ENCODE data around the gene ARF1.

The ARF1 gene

GRCh38 chr1:228070851-228071250, 11.7 kb upstream of the ARF1 start:
- DNase-seq (ENCODE audit: low read depth in 2 of 2): no peak

- DNase-seq (ENCODE audit: low read depth in 2 of 2): no peak
These were observed 10.5 kb upstream of the ARF1 start for GRCh38 chr1:228071839-228072657.

DNA sequence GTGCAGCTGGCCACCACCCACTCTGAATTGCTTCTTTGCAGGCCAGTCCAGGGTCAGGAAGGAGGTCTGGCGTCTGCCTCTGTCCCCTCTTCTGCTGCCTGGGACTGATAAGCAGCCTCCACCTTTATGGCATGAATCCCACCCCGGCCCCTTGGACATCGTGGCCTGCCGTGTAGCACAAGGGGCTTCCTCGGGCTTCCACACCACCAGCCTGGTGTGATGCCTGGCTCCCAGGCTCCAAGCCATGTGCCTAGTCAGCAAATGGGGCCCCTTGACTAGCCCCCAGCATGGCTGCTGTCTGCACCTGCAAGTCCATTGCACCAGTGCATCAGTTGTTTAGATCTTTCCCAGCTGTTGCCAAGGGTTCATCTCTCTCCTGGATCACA, 9.9 kb upstream of the ARF1 start:
- DNase-seq (ENCODE audit: low read depth in 2 of 2): no peak

DNA sequence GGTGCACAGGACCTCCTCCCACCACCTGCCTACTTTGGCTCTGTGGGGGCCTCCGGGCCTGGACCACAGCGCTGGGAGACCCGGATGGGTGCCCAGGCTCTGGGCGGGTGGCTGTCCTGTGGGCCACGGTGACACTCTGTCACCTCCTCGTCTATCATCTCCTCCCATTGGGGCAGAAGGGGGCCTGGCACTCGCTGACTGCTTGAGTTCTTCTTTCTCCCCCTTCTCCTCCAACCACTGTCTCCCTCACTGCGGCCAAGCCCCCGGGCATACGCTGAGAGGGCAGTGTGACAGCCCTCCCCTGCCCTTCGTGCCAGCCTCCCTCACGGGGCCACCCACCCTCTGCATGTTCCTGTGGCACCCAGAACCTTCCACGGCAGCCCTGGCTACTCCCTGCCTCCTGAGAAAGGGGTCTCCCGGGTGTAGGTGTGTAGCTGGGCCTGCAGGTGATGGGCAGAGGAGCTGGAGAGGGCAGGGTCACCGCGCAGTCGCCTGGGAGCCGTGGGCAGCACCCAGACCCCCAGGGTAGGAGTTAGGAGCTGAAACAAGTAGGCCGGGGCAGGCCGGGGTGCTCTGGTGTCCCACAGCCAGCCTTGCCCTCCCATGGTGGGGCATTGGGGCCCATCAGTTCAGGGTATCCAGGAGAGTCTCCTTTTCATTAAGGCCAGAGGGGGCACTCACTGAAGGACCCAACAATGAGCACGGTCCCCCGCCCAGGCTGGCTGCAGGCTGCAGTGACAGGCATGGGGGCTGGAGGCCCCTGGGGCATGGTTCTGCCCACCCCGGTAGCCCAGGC, 9.2 kb upstream of the ARF1 start:
- no peak for DNase-seq (ENCODE audit: low read depth in 2 of 2)

DNA sequence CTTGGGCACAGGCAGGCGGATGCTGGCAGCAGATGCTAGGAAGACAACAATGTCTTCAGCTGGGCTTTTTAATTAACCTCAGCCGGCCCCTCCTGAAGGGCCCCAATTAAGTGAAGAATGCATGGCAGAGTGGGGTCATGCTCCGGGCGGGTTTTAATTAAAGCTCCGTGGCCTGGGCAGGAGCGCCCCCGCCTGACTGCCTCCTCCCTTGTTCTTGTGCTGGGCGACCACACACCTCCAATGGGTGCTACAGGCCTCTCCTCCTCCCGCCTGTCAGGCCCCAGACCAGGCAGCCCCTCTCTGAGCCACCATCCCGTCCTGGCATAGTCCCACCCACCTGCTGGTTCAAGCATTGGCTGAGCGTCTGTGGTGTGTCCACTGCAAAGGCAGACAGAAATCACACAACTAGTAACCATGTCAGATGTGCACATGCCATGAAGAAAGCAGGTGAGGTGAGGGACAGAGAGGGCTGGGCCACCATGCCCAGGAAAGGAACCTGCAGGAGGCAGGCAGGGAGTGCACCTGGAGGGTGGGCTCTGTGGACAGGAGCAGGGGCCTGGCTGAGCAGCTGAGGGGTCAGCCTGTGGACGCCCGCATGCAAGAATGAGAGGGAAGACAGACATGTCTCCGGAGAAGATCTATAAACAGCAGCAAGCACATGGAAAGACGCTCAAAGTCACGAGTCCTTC, 8.5 kb upstream of the ARF1 start:
- no peak for DNase-seq (ENCODE audit: low read depth in 2 of 2)

DNA sequence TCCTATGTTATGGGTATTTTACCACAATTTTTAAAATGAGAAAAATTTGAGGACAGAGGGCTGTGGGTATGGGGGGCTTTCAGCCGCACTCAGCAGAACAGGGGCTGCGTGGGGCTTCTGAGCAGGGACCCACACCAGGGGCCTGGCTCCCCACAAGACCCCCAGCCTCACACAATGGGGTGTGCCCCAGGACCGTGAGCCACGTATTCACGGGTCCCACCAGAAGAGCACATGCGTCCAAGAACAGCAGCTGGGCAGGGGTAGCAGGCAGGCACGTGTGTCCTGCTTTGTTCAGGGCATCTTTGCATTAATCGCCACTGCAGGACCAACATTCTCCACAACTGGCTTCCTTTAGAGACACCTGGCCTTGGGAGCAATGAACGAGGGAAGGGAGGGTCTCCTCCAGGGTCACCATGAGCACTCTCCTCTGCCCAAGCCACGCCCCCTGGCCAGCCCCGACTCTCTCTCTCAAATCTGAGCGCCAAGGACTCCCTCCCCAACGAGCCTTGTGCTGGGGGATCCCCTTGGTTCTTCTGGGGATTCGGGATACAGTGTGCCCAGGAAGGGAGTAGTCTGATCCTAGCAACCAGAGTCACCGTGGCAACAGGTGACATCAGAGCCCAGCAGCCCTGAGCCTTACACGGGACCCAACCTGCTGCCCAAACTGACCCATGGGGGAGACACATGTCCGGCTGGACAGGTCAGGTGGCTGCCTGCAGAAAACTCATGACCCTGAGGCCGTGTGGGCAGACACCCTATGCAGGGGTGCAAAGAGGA, 7.4 kb upstream of the ARF1 start:
- DNase-seq (ENCODE audit: low read depth in 2 of 2): no peak

DNA sequence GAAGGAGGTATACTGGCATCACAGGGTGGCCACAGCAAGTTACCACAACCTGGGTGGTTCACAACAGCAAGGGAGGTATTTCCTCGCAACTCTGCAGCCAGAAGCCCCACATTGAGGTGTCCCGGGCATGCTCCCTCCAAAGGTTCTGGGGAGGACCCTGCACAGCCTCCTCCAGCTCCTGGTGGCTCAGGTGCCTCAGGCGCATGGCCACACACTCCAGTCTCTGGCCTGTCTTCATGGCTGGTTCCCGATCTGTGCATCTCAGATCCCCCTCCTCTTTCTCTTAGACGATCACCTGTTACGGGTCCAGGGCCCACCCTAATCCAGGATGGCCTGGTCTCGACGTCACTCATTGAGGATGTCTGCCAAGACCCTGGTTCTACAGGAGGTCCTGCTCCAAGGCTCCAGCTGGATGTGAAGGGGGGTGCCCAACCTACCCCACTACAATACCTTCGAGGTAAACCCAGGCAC, 6.7 kb upstream of the ARF1 start:
- no peak for DNase-seq (ENCODE audit: low read depth in 2 of 2)

- no peak for DNase-seq (ENCODE audit: low read depth in 2 of 2)
These were observed 5.6 kb upstream of the ARF1 start for GRCh38 chr1:228076796-228077430.

DNA sequence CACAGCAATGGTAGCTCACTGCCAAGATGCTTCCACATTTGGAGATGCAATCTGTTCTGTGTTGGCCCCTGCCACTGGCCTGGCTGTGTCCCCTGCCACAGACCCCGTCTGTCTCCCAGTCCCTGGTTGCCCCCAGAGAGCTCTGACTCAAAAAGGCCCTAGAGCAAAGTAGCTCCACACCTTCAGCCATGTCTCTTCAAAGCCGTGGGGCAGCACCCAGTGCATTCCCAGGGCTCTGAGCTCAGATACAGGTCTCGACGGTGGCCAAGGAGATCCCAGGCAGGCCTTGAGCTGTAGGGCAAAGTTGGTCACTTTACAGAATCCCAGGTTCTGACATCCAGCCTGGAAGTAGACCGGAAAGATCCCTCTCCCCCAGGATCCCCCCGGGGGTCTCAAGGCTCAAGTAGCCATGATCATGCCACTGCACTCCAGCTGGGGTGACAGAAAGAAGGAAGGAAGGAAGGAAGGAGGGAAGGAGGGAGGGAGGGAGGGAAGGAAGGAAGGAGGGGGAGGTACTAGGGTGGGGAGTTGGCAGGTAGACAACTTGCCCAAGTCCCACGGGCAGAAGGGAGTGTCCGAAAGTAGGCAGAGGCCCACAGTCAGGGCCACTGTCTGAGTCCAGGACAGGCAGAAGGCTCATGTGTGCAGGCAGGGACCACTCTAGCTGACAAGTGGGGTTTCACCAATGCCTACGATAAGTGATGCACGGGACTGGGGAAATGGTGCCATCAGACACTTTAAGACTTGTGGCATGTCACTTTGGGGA, 4.8 kb upstream of the ARF1 start:
- no peak for DNase-seq (ENCODE audit: low read depth in 2 of 2)

DNA sequence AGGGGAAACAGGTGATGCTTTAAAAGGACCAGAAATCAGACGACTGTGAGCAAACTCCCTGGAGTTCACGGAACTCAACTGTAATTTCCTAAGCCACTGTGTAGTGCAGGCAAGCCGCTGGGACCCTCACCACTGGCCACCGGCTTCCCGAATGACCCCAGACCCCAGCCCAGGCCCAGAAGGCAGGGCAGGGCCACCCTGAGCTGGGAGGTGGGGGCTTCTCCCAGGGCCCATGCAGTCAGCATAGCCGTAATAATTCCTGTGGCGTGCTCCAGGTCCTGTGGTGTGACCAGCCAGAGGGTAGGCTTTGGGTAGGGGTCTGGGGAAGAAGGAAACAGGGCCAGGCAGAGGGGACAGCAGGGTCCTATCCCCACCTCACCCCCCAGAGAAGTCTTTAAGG, 3.5 kb upstream of the ARF1 start:
- DNase-seq (ENCODE audit: low read depth in 2 of 2): no peak

GRCh38 chr1:228079601-228080263, 2.8 kb upstream of the ARF1 start:
- DNase-seq (ENCODE audit: low read depth in 2 of 2): no peak

DNA sequence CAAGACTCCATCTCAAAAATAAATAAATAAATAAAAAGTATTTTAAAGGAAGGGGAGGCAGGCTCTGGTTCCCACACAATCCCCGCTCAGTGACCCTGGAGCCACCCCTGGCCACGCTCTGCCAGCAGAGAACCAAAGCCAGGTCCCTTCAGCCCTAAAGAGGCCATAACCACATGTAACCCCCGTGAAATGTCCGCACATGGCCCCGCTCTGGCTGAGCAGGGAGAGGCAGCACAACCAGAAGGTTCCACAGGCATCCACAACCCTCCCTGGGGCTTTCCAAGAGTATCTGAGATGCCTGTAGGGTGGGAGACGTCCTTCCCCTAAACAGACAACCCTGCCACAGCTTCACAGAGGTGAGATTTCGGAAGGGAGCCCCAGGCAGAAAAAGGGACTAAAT, 1.4 kb upstream of the ARF1 start:
- no peak for DNase-seq (ENCODE audit: low read depth in 2 of 2)

- no peak for DNase-seq (ENCODE audit: low read depth in 2 of 2)
These were observed 812 bp upstream of the ARF1 start for GRCh38 chr1:228081578-228082213.

DNA sequence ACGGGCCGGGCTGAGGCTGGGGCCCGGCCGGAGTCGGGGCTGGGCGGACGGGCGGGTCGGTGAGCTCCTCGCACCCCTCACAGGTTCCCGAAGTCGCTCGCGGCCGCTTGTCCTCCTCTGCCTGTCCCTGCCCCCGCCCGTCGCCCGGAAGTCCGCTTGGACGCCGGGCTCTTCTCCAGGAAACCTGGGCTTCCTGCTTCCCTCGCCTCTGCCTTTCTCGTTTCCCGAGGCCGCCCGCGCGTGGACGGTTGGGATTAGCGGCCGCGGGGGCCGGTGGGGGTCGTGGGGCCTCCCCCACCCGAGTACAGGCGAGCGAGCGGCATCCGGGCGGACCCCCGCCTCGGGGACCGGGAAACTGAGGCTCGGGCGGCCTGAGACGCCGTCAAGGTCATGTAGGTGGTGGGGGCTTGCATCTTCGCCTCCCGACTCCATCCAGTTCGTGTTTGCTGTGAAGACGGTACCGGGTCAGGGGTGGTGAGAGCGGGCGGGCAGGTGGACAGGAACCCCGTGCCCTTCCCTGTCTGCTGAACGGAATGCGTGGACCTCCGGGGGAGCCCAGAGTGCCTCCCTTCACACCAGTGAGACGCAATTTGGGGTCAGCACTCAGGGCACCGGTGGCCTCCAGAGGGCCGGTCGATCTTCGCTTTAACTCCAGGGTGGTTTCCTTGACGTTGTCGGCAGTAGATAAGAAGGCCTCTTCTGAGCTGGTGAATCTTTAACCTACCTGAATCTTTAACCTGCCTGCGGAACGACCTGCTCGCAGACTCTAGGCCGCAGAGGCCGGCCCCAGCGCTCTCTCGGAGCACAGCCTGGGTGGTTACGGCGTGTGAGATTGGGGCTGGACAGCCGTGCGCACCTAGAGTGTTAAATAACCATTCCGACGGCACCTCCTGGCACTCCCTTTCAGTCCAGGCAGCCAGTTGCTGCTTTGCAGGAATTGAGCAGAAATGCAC, 686 bp downstream of the ARF1 start:
- DNase-seq (ENCODE audit: low read depth in 2 of 2): no peak

DNA sequence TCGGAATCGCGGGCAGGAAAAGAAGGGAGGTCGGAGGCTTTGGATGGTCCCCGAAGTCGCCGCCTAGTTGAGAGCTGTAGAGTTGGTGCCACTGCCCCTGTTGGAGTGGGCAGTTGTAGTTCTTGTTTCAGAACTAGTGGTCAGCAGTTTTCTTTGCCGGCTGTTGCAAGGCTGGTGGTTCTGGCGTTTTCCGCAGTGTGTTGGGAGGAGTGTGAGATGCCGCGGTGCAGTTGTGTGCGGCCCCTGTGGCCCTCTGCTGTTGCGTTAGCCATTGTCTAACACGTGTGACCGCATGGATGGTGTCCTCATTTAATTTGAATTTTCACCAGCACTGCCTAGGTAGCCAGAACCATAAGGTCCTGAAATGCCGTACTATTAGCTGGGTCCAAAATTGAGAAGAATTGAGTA, 1.4 kb downstream of the ARF1 start:
- no peak for DNase-seq (ENCODE audit: low read depth in 2 of 2)

- DNase-seq (ENCODE audit: low read depth in 2 of 2): no peak
These were observed 1.8 kb downstream of the ARF1 start for GRCh38 chr1:228084325-228084724.

GRCh38 chr1:228084797-228085196, 2.3 kb downstream of the ARF1 start:
- DNase-seq (ENCODE audit: low read depth in 2 of 2): no peak

DNA sequence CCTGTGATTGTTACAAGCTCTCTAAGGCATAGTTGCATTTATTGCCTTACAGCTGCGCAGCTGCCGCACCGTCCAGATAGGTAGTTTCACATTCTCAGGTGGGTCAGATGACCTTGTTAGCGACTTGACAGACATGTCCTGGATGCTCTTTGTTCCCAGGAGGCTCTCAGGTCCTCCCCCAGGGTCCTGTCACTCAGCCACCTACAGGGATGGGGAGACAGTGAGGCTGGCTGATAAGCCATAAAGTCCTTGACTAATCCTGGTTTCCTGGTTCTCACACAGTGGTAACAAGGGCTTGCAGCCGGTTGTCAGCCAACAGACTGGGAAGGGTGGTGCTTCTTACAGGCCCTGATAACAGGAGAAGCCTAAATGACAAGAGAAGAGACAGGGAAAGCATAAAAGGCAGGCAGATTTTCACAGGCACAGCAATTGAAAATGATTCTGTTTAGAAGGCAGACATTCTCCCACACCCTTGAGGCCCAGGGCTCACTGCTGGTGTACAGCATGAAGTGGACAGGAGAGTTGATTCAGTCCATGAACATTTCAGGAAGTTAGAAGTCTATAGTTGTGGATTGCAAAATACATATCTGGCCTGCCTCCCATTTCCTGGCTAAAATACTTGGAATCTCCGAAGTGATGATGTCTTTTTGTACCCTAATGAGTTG, 2.9 kb downstream of the ARF1 start:
- DNase-seq (ENCODE audit: low read depth in 2 of 2): no peak
